ENCODE measurements around the gene IFIT3.

GRCh38 chr10:89377705-89378637, 50.2 kb downstream of the IFIT3 start, which contains the start of gene IFIT1B:
- TF ChIP-seq, protein P1, sequence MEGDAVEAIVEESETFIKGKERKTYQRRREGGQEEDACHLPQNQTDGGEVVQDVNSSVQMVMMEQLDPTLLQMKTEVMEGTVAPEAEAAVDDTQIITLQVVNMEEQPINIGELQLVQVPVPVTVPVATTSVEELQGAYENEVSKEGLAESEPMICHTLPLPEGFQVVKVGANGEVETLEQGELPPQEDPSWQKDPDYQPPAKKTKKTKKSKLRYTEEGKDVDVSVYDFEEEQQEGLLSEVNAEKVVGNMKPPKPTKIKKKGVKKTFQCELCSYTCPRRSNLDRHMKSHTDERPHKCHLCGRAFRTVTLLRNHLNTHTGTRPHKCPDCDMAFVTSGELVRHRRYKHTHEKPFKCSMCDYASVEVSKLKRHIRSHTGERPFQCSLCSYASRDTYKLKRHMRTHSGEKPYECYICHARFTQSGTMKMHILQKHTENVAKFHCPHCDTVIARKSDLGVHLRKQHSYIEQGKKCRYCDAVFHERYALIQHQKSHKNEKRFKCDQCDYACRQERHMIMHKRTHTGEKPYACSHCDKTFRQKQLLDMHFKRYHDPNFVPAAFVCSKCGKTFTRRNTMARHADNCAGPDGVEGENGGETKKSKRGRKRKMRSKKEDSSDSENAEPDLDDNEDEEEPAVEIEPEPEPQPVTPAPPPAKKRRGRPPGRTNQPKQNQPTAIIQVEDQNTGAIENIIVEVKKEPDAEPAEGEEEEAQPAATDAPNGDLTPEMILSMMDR (conservative IDR thresholded peaks at IDR 0.05; ENCODE audit: low read length), result no peak
- no peak for TF ChIP-seq EZH2phosphoT487 (IDR thresholded peaks at IDR 0.05; ENCODE audit: borderline replicate concordance, low read depth, low read length)
